BLaER1 (cell line): Measurements from ENCODE around the gene VWA7.
"Not testable (repeated sequence)": the region's sequence is repeated elsewhere in the genome, so short reads cannot be mapped to it uniquely, and the experiment has no call there.

Source experiments
- H3K27ac ChIP-seq: shearing (Covaris generic); formaldehyde crosslinking; 2 replicates; pipeline ENCODE4 v1.8.1; 2022
- H3K27me3 ChIP-seq: shearing (Covaris generic); formaldehyde crosslinking; 2 replicates; pipeline ENCODE4 v1.8.1; 2022
- H3K36me3 ChIP-seq: shearing (Covaris generic); formaldehyde crosslinking; 2 replicates; pipeline ENCODE4 v1.8.1; 2022
- H3K4me1 ChIP-seq: shearing (Covaris generic); formaldehyde crosslinking; 2 replicates; pipeline ENCODE4 v1.8.1; 2022
- H3K4me2 ChIP-seq: shearing (Covaris generic); formaldehyde crosslinking; 2 replicates; pipeline ENCODE4 v1.8.1; 2022
- H3K4me3 ChIP-seq: shearing (Covaris generic); formaldehyde crosslinking; 2 replicates; pipeline ENCODE4 v1.8.1; 2022
- H3K9ac ChIP-seq: shearing (Covaris generic); formaldehyde crosslinking; 2 replicates; pipeline ENCODE4 v1.8.1; 2022
- H3K9me3 ChIP-seq: shearing (Covaris generic); formaldehyde crosslinking; 2 replicates; pipeline ENCODE4 v1.8.1; 2022
- H4K20me1 ChIP-seq: shearing (Covaris generic); formaldehyde crosslinking; 2 replicates; pipeline ENCODE4 v1.8.1; 2022
- Cebpa-rat ChIP-seq: shearing (Covaris generic); IDR thresholded peaks from 2 replicates; pipeline ENCODE4 v1.8.1; 2022

Gene VWA7

DNA sequence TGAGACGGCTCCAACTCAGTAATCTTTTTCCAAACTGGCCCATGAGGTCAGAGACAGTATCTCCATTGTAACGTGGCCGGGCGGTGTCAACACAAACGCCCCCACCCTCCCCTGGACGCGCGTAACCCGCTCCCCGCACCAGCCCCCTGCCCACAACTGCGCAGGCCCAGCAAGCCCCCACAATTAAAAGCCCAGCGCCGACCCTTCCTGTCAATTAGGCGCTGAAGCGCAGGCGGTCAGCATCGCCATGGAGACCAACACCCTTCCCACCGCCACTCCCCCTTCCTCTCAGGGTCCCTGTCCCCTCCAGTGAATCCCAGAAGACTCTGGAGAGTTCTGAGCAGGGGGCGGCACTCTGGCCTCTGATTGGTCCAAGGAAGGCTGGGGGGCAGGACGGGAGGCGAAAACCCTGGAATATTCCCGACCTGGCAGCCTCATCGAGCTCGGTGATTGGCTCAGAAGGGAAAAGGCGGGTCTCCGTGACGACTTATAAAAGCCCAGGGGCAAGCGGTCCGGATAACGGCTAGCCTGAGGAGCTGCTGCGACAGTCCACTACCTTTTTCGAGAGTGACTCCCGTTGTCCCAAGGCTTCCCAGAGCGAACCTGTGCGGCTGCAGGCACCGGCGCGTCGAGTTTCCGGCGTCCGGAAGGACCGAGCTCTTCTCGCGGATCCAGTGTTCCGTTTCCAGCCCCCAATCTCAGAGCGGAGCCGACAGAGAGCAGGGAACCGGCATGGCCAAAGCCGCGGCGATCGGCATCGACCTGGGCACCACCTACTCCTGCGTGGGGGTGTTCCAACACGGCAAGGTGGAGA lies 38.1 kb upstream of the VWA7 start, which contains the start of the genes HSPA1A and HSPA1L:
Gene HSPA1A, plus strand, starts transcription at position 519 of the 814 bp plus-strand sequence. Its CDS starts 214 bp downstream, at position 733.
Gene HSPA1L, minus strand, starts transcription at position 259 of the 814 bp plus-strand sequence. CDS start 3,311 bp downstream, outside the sequence.
- peak within 1 kb of the TSS; percentile 65 for H3K4me3 ChIP-seq
- H3K27ac ChIP-seq: peak within 1 kb of the TSS; percentile 45; the same call in 1 of the 2 replicates
- H3K27me3 ChIP-seq: peaks cover 34% of the 10 kb centered on the region
- peak within 1 kb of the TSS; percentile 36 for H3K9ac ChIP-seq
- H3K36me3 ChIP-seq: no peaks in the 10 kb centered on the region
- H3K9me3 ChIP-seq: no peaks in the 10 kb centered on the region
- no peak for TF ChIP-seq Cebpa-rat
- H4K20me1 ChIP-seq: no peaks in the 10 kb centered on the region
- peak within 1 kb of the TSS; percentile 81 for H3K4me2 ChIP-seq
- peaks cover 32% of the 10 kb centered on the region for H3K4me1 ChIP-seq

DNA sequence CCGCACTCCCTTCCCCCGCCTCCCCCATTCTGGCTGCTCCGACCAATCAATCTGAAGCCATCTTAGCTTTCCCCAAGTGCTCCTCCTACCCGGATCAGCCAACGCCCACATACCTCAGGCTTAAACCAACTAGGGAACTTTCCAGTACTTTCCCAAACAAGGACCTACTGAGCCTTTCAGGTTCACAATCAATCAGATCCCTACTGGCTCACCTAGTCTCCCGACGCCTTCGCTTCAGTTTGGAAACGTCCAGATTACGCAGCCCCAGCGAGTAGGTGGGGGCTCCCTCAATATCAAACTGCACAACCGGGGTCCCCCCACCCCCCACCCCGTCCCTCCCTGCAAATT lies 37.5 kb upstream of the VWA7 start:
- Histone ChIP-seq H3K4me3 (peak overlapping the region; percentile 65), H3K9me3 (no peaks in the 10 kb centered on the region), H3K4me1 (peaks cover 32% of the 10 kb centered on the region), H3K27me3 (peaks cover 34% of the 10 kb centered on the region), H3K4me2 (peak overlapping the region; percentile 81), H3K9ac (no peak overlapping the region), H4K20me1 (no peaks in the 10 kb centered on the region), H3K36me3 (no peaks in the 10 kb centered on the region), H3K27ac (no peak overlapping the region)
- TF ChIP-seq Cebpa-rat: no peak

DNA sequence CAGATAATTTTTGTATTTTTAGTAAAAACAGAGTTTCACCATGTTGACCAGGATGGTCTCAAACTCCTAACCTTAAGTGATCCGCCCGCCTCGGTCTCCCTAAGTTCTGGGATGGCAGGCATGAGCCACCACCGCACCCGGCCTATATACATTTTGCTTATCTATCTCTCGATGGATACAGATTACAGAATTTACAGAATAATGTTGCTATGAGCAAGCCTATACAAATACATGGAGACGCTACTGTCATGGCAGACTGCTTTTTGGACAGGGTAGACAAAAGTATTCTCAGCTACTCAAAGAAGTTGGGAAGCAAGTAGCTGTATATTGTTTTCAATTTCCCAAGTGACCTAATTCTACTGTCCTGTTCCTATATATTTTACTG lies 36.3 kb upstream of the VWA7 start:
- Histone ChIP-seq H3K4me3 (peak overlapping the region; percentile 65; the same call in 1 of the 2 replicates), H3K36me3 (no peaks in the 10 kb centered on the region), H3K9ac (peak overlapping the region; percentile 36), H4K20me1 (no peaks in the 10 kb centered on the region), H3K4me1 (peaks cover 30% of the 10 kb centered on the region), H3K27ac (peak overlapping the region; percentile 45; the same call in 1 of the 2 replicates), H3K27me3 (peaks cover 34% of the 10 kb centered on the region), H3K4me2 (peak overlapping the region; percentile 81), H3K9me3 (no peaks in the 10 kb centered on the region)
- no peak for TF ChIP-seq Cebpa-rat

DNA sequence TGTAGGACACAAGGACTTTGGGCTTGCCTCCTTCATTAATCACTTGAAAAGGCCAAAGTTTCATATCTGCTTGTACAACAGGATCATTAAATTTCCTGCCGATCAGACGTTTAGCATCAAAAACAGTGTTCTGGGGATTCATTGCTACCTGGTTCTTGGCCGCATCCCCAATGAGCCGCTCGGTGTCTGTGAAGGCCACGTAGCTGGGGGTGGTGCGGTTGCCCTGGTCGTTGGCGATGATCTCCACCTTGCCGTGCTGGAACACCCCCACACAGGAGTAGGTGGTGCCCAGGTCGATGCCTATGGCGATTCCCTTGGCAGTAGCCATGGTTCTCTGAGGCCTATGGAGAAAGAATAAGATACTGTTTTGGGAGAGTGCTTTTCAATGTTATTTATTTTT lies 34.5 kb upstream of the VWA7 start:
- H3K4me1 ChIP-seq: peaks cover 26% of the 10 kb centered on the region
- no peak overlapping the region for H3K4me3 ChIP-seq
- no peak overlapping the region for H3K9ac ChIP-seq
- no peak overlapping the region for H3K27ac ChIP-seq
- peaks cover 34% of the 10 kb centered on the region for H3K27me3 ChIP-seq
- H3K9me3 ChIP-seq: no peaks in the 10 kb centered on the region
- no peak for TF ChIP-seq Cebpa-rat
- no peaks in the 10 kb centered on the region for H4K20me1 ChIP-seq
- no peaks in the 10 kb centered on the region for H3K36me3 ChIP-seq
- no peak overlapping the region for H3K4me2 ChIP-seq

DNA sequence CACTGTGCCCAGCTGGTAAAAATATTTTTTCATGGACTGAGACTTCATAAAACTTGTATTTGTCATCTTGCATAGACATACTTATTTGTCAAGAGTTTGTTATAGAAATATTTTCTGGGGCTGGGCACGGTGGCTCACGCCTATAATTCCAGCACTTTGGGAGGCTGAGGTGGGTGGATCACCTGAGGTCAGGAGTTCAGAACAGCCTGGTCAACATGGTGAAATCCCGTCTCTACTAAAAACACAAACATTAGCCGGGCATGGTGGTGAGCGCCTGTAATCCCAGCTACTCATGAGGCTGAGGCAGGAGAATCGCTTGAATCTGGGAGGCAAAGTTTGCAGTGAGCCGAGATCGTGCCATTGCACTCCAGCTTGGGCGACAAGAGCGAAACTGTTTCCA lies 31.5 kb upstream of the VWA7 start:
- Histone ChIP-seq H3K36me3 (peaks cover 19% of the 10 kb centered on the region), H3K27me3 (peaks cover 13% of the 10 kb centered on the region), H3K4me1 (peaks cover 39% of the 10 kb centered on the region)
- H3K4me3 ChIP-seq, H3K27ac ChIP-seq, H4K20me1 ChIP-seq, H3K9ac ChIP-seq, H3K4me2 ChIP-seq, H3K9me3 ChIP-seq: not testable (repeated sequence)

DNA sequence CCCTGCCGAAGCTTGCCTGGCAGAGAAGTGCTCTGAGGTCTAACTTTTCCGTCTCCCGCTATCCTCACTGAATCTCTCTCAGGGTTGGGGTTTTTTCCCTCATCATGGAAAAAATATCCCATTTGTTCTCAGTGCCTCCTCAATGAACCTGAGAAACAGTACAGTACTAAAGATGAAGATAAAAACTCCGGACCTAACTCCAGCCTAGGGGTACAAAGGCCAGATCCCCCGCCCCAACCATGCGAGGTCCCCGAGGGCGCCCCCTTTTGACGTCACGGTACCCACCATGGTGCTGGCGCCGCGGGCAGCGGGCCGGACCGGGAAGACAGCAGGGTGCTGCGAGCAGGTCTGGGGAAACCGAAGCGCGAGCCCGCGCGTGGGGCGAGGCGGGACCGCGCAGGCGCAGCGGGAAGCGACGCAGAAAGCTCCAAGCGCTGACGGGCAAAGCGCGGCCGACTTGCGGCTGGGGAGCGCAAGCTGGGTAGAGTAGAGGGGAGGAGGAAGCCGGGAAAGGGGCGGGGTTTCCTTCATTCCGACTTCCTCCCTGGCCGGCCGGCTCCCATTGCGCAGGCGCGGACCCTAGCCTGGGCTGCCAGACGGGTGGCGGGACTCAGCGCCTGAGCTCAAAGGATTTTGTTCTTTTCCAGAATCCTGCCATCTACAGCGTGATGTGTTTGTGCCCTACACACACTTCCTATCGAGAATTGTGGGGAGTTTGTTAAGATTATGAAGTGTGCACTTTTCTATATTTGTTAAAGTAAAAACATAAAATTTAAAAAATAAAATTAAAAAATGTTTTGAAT lies 29.5 kb upstream of the VWA7 start, which contains the start of gene LSM2:
Gene LSM2, minus strand, starts transcription at position 497 of the 803 bp plus-strand sequence. Its CDS starts 209 bp downstream, at position 288.
- H3K9ac ChIP-seq: peak within 1 kb of the TSS; percentile 88
- peak within 1 kb of the TSS; percentile 92 for H3K27ac ChIP-seq
- peaks cover 35% of the 10 kb centered on the region for H3K4me1 ChIP-seq
- no peaks in the 10 kb centered on the region for H3K9me3 ChIP-seq
- H3K4me2 ChIP-seq: peak within 1 kb of the TSS; percentile 93
- H3K36me3 ChIP-seq: peaks cover 38% of the 10 kb centered on the region
- H3K4me3 ChIP-seq: peak within 1 kb of the TSS; percentile 78
- no peaks in the 10 kb centered on the region for H4K20me1 ChIP-seq
- TF ChIP-seq Cebpa-rat: no peak
- no peaks in the 10 kb centered on the region for H3K27me3 ChIP-seq

DNA sequence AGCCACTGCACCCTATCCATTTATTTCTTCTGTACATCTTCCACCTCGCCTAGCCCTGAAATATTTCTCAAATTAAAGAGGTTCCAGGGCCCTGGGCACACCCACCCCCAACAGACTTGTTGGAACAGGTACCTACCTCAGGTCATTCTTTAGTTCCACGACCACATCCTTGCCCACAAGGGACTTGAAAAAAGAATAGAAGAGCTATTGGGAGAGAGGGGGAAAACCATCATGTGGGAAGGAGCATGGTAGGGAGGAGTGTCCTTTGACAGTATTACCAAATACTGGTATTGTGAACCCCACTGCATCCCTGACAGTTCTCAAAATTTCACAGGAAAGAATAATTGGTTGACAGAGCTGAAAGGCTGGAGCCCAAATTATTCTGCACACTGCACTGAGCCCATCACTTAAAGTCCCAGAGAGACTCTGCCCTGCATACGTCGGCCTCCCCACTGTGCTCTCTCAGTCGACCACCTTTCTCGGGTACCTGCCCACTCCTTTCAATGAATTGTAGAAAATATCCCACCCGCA lies 28.9 kb upstream of the VWA7 start:
- Histone ChIP-seq H3K36me3 (peaks cover 45% of the 10 kb centered on the region), H3K4me1 (peaks cover 35% of the 10 kb centered on the region), H3K27me3 (no peaks in the 10 kb centered on the region), H3K4me2 (peak overlapping the region; percentile 93), H3K27ac (peak overlapping the region; percentile 92), H3K9ac (peak overlapping the region; percentile 88), H4K20me1 (no peaks in the 10 kb centered on the region), H3K9me3 (no peaks in the 10 kb centered on the region), H3K4me3 (peak overlapping the region; percentile 78)
- TF ChIP-seq Cebpa-rat: no peak

DNA sequence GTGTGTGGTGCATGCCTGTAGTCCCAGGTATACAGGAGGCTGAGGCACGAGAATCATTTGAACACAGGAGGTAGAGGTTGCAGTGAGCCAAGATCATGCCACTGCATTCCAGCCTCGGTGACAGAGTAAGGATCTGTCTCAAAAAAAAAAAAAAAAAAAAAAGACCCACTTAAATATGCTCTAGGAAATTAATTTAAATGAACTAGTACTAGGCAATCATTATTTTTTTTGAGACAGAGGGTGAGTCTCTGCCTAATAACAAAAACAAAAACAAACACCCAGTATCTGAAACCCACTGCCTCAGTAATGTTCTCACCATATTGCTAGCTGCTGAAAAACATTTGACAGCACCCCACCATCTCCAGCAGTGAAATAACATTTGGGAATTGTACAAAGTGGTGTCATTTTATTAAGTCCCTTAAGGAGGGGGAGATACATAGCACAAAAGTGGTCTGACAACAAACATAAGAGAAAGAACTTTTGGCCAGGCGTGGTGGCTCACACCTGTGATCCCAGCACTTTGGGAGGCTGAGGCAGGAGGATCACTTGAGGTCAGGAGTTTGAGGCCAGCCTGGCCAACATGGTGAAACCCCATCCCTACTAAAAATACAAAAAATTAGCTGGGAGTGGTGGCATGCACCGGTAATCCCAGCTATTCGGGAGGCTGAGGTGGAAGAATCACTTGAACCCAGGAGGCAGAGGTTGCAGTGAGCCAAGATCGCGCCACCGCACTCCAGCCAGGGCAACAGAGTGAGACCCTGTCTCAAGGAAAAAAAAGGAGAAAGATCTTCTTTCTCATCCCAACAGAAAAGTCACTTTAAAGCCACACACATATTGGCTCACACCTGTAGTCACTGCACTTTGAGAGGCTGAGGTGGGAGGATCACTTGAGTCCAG lies 24.2 kb upstream of the VWA7 start:
- not testable (repeated sequence) for H3K27me3 ChIP-seq, H3K27ac ChIP-seq, H3K9me3 ChIP-seq, H3K9ac ChIP-seq, H3K4me3 ChIP-seq, H3K4me2 ChIP-seq, H4K20me1 ChIP-seq
- peaks cover 62% of the 10 kb centered on the region for H3K4me1 ChIP-seq
- H3K36me3 ChIP-seq: peaks cover 71% of the 10 kb centered on the region

DNA sequence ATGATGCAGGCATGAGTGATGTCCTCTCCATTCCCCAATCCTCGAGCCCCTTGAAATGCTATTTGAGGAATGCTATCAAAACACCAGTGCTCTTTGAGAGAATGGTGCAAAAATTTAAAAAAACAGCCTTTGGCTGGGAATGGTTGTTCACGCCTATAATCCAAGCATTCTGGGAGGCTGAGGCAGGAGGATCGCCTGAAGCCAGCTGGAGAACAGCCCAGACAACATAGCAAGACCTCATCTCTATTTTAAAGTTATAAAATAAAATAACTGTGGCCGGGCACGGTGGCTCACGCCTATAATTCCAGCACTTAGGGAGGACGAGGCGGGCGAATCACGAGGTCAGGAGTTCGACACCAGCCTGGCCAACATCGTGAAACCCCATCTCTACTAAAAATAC lies 22.7 kb upstream of the VWA7 start:
- no peak overlapping the region for H3K4me2 ChIP-seq
- H3K4me3 ChIP-seq: no peak overlapping the region
- no peak for TF ChIP-seq Cebpa-rat
- no peaks in the 10 kb centered on the region for H4K20me1 ChIP-seq
- peaks cover 53% of the 10 kb centered on the region for H3K4me1 ChIP-seq
- H3K27ac ChIP-seq: no peak overlapping the region
- H3K36me3 ChIP-seq: peaks cover 64% of the 10 kb centered on the region
- no peaks in the 10 kb centered on the region for H3K27me3 ChIP-seq
- H3K9me3 ChIP-seq: no peaks in the 10 kb centered on the region
- no peak overlapping the region for H3K9ac ChIP-seq
